Cardiac atrium fibroblast (primary cell): ENCODE results near the gene SMIM20. TPM values are rescaled to one million over a fixed set of nuclear protein-coding genes. Genes with fewer than 3 reads are reported as not detected.

Experiments used
- total RNA-seq: library from RNA; depleted of rRNA; stranded (reverse); fragments of >200 nt; gene quantifications from 2 replicates; pipeline ENCODE4 v1.2.3, GENCODE V29; 2015

Gene SMIM20
- total RNA-seq: 30.7 and 31.6 TPM in 2 replicates

GRCh38 chr4:25913851-25914669, at the start of gene SMIM20:
TSS of gene SMIM20 (plus strand) at chr4:25914220. CDS start at chr4:25914314, 94 bp downstream.

Other genes with a start within 250 kb of the SMIM20 start
- 64.1 and 76.3 TPM in 2 replicates for gene SEL1L3, start 51.2 kb upstream of the SMIM20 start, total RNA-seq